ENCODE results near the gene ARHGEF17.

The ARHGEF17 gene

GRCh38 chr11:73327812-73328364, 19.8 kb downstream of the ARHGEF17 start:
- Histone ChIP-seq H3K4me3 (ENCODE audit: low read depth, low read length) (no peak overlapping the region), H3K9me3 (ENCODE audit: control insufficient read depth, insufficient read depth, low read depth, low read length) (no peaks in the 10 kb centered on the region), H3K36me3 (ENCODE audit: control insufficient read depth in 2 of 2, insufficient read depth in 1 of 2, low read length in 2 of 2) (peaks cover 0 to 4% of the 10 kb centered on the region in 2 experiments; a peak in 1 of 3 replicates), H3K27ac (ENCODE audit: extremely low read depth, low read depth, low read length) (no peak overlapping the region), H3K4me1 (ENCODE audit: control insufficient read depth, insufficient read depth, low read length) (no peaks in the 10 kb centered on the region)
- POLR2A ChIA-PET, result interaction anchor here (1.0 to 3.7 kb wide), 2 partner anchors 13 to 19 kb away, joined by 3 to 32 read pairs; partner anchors contain the start of gene ARHGEF17
- TF ChIP-seq ZNF629 (tag by site-specific recombination; IDR thresholded peaks at IDR 0.05), result 0 out of 2 replicates have a peak, but pooled peaks have one; percentile 25
- TF ChIP-seq PRDM10 (tag by site-specific recombination; IDR thresholded peaks at IDR 0.05), result 0 out of 2 replicates have a peak, but pooled peaks have one; percentile 25
- TF ChIP-seq ZSCAN5A (tag by site-specific recombination; IDR thresholded peaks at IDR 0.05), result no peak
- CTCF ChIA-PET, result interaction anchor here (2.1 to 6.9 kb wide), 5 partner anchors 8 to 23 kb away, joined by 4 to 74 read pairs (median 16); partner anchors contain the start of gene ARHGEF17

- peaks cover 0 to 2% of the 10 kb centered on the region in 2 experiments; a peak in 1 of 3 replicates for H3K36me3 ChIP-seq (ENCODE audit: control insufficient read depth in 2 of 2, insufficient read depth in 1 of 2, low read length in 2 of 2)
- POLR2A ChIA-PET, result interaction anchor here (1.5 to 2.0 kb wide), 3 partner anchors 17 to 23 kb away, joined by 3 to 12 read pairs (median 9); partner anchors contain the start of gene ARHGEF17
- H3K4me3 ChIP-seq (ENCODE audit: low read depth, low read length), result no peak overlapping the region
- H3K4me1 ChIP-seq (ENCODE audit: control insufficient read depth, insufficient read depth, low read length), result peaks cover 4% of the 10 kb centered on the region; the same call in 1 of the 2 replicates
- CTCF ChIA-PET, result interaction anchor here (1.1 to 6.9 kb wide), 5 partner anchors 9 to 62 kb away, joined by 3 to 74 read pairs (median 8); partner anchors contain the start of gene ARHGEF17
- no peak for TF ChIP-seq ZNF555 (tag by site-specific recombination; conservative IDR thresholded peaks at IDR 0.05)
- peak; percentile 57; the same call in 1 of the 2 replicates for TF ChIP-seq ZNF768 (tag by site-specific recombination; IDR thresholded peaks at IDR 0.05)
- TF ChIP-seq CTCF (tag by site-specific recombination; IDR thresholded peaks at IDR 0.05), result 0 out of 2 replicates have a peak, but pooled peaks have one; percentile 5
- 0 out of 2 replicates have a peak, but pooled peaks have one; percentile 10 for TF ChIP-seq EGR2 (tag by site-specific recombination; IDR thresholded peaks at IDR 0.05; ENCODE audit: low read depth)
- TF ChIP-seq ZFHX2 (tag by site-specific recombination; conservative IDR thresholded peaks at IDR 0.05), result 0 out of 2 replicates have a peak, but pooled peaks have one; percentile 12
- no peak overlapping the region for H3K27ac ChIP-seq (ENCODE audit: extremely low read depth, low read depth, low read length)
- no peaks in the 10 kb centered on the region for H3K9me3 ChIP-seq (ENCODE audit: control insufficient read depth, insufficient read depth, low read depth, low read length)
Measured at GRCh38 chr11:73330569-73331093, 22.6 kb downstream of the ARHGEF17 start.

GRCh38 chr11:73331138-73331916, 23.3 kb downstream of the ARHGEF17 start:
- POLR2A ChIA-PET, result interaction anchor here (1.5 to 2.0 kb wide), 3 partner anchors 17 to 24 kb away, joined by 3 to 12 read pairs (median 9); partner anchors contain the start of gene ARHGEF17
- TF ChIP-seq ZNF211 (tag by site-specific recombination; IDR thresholded peaks at IDR 0.05; ENCODE audit: low read depth), result no peak
- no peak for TF ChIP-seq ZNF169 (tag by site-specific recombination; IDR thresholded peaks at IDR 0.05)
- no peak for TF ChIP-seq ZFP37 (tag by site-specific recombination; IDR thresholded peaks at IDR 0.05)
- TF ChIP-seq ZSCAN16 (tag by site-specific recombination; IDR thresholded peaks at IDR 0.05), result no peak
- TF ChIP-seq GLIS1 (tag by site-specific recombination; IDR thresholded peaks at IDR 0.05), result no peak
- TF ChIP-seq ZFP3 (tag by site-specific recombination; IDR thresholded peaks at IDR 0.05; ENCODE audit: low read depth), result no peak
- no peak for TF ChIP-seq ZNF292 (tag by site-specific recombination; IDR thresholded peaks at IDR 0.05; ENCODE audit: borderline replicate concordance, low read depth)
- TF ChIP-seq CTCF (tag by site-specific recombination; IDR thresholded peaks at IDR 0.05), result no peak
- no peak for TF ChIP-seq ZNF776 (tag by site-specific recombination; IDR thresholded peaks at IDR 0.05; ENCODE audit: borderline replicate concordance)
- no peak for TF ChIP-seq ZNF747 (tag by site-specific recombination; IDR thresholded peaks at IDR 0.05)
- TF ChIP-seq HOXD13 (CRISPR knock-in tag; IDR thresholded peaks at IDR 0.05; ENCODE audit: borderline replicate concordance), result no peak

More at GRCh38 chr11:73331138-73331916, 23.3 kb downstream of the ARHGEF17 start:
- Histone ChIP-seq H3K9me3 (ENCODE audit: control insufficient read depth, insufficient read depth, low read depth, low read length) (no peaks in the 10 kb centered on the region), H3K27ac (ENCODE audit: extremely low read depth, low read depth, low read length) (no peak overlapping the region), H3K36me3 (ENCODE audit: control insufficient read depth in 2 of 2, insufficient read depth in 1 of 2, low read length in 2 of 2) (no peaks in the 10 kb centered on the region), H3K4me3 (ENCODE audit: low read depth, low read length) (no peak overlapping the region), H3K4me1 (ENCODE audit: control insufficient read depth, insufficient read depth, low read length) (peaks cover 4% of the 10 kb centered on the region; the same call in 1 of the 2 replicates)
- CTCF ChIA-PET, result interaction anchor here (0.6 to 6.9 kb wide), 6 partner anchors 10 to 121 kb away, joined by 3 to 74 read pairs (median 6); partner anchors contain the start of gene ARHGEF17
